Heart right ventricle (tissue), 16 donors: ENCODE data around the gene EFCAB6. TPM values are rescaled to one million over a fixed set of nuclear protein-coding genes. Genes with fewer than 3 reads are reported as not detected.

ENCODE experiments used
- ATAC-seq, 8 donors: fragments of 200-7000 bp; cut with Tn5 transposase; one replicate each; pipeline ENCODE4 v1.9.1; 2020; ENCODE audit warnings: mild to moderate bottlenecking in 8 of 8, moderate library complexity in 8 of 8, moderate number of reproducible peaks in 1 of 8
- DNase-seq, 2 donors: peaks; one replicate each; pipeline ENCODE4 v3.0.0-alpha.2; 2020
- H3K27ac ChIP-seq, 10 donors: fragments of 200-600 bp; sonication (generic) in 2 of 10; one replicate each; pipeline versions ENCODE4 v1.5.0 to v1.8.0; 2020 to 2022; ENCODE audit warnings: mild to moderate bottlenecking in 3 of 10
- H3K27me3 ChIP-seq, 7 donors: fragments of 200-600 bp; one replicate each; pipeline ENCODE4 v1.8.0; 2021 to 2022; ENCODE audit warnings: mild to moderate bottlenecking in 2 of 7
- H3K36me3 ChIP-seq, 9 donors: fragments of 200-600 bp; sonication (generic) in 1 of 9; one replicate each; pipeline versions ENCODE4 v1.5.0 to v1.8.0; 2020 to 2022; ENCODE audit warnings: mild to moderate bottlenecking in 2 of 9
- H3K4me1 ChIP-seq, 9 donors: fragments of 200-600 bp; sonication (generic) in 1 of 9; one replicate each; pipeline versions ENCODE4 v1.5.0 to v1.8.0; 2020 to 2022; ENCODE audit warnings: mild to moderate bottlenecking in 4 of 9
- H3K4me3 ChIP-seq, 10 donors: fragments of 200-600 bp; sonication (generic) in 2 of 10; one replicate each; pipeline versions ENCODE4 v1.5.0 to v1.8.0; 2020 to 2022; ENCODE audit warnings: mild to moderate bottlenecking in 7 of 10, moderate library complexity in 2 of 10
- H3K9me3 ChIP-seq, 11 donors: fragments of 200-600 bp in 10 of 11; sonication (generic) in 2 of 11; one replicate each; pipeline versions ENCODE4 v1.5.0 to v1.8.0; 2013 to 2022; ENCODE audit warnings: mild to moderate bottlenecking in 2 of 11, control low read depth in 1 of 11, moderate library complexity in 1 of 11
- CTCF ChIP-seq, 9 donors: fragments of 200-600 bp; sonication (generic) in 2 of 9; IDR thresholded peaks; one replicate each; pipeline versions ENCODE4 v1.5.0 to v1.8.0; 2021 to 2022; ENCODE audit warnings: antibody characterized with exemption in 9 of 9, mild to moderate bottlenecking in 5 of 9, moderate library complexity in 1 of 9
- WGBS, 2 donors: extraction: QIAGEN DNeasy Blood & Tissue Kit; methylation state at CpG; one replicate each; pipeline ENCODE4 v1.1.7; 2013; ENCODE audit warnings: inconsistent platforms in 1 of 2; 5-methylcytosine and 5-hydroxymethylcytosine counted together
- intact Hi-C, 10 donors: fragments of 100-400 bp; cut with DNase I; formaldehyde crosslinking; loops; one replicate each; pipeline versions ENCODE4 v1.11.1 to v1.14.2; 2022
- polyA plus RNA-seq, 2 donors: library from polyadenylated mRNA; stranded (reverse); fragments of 200-250 nt; gene quantifications; one replicate each; pipeline ENCODE4 v1.2.3, GENCODE V29; 2013
- total RNA-seq, 10 donors: library from RNA; stranded (reverse); fragmentation: NEBNext Ultra II Directional in 3 of 10; extraction: Animal tissue kit (Norgen Biotek cat#: 25700) in 3 of 10; gene quantifications; one replicate each; pipeline versions ENCODE4 v1.2.1 to v1.2.4, GENCODE V29; 2021 to 2023
- donor health status: Arrhythmogenic right ventricular cardiomyopathy.
- donor health status: ischemic (EF 13 %, LVEDD 7.1; RV severe dilation, severe dysfunction).
- donor health status: healthy with polysubstance abuse.
- donor health status: DM: no; HTN: yes; CAD: no.
- donor health status: DM: no; HTN: no; CAD: no.
- donor health status: ischemic (EF 25% LVEDD 6.9; RV normal size, moderate dysfunction).
- donor health status: ischemic (EF 25% LVEDD 5.7; RV mildly dilated, moderate dysfunction).
- donor health status: healthy.
- donor health status: DM: yes; HTN: yes; CAD: no.
- donor health status: Ischemic cardiomyopathy.
- donor health status: ischemic (EF 35%, LVEDD 5.7; RV mildly dilated, moderate dysfunction).
- donor health status: nonischemic (EF 11% LVEDD 7.7; RV severe dilation, severe dysfunction).
- donor health status: DM: yes; HTN: yes; CAD: no.
- donor health status: PGD.
- donor health status: ischemic (EF 29% LVEDD 5.4; RV normal size, mild dysfunction).
- donor health status: nonischemic (EF 23%, LVEDD 6.1; RV moderate dilation, normal function).

EFCAB6 gene
- total and polyA plus RNA-seq, 12 donors, result 0.25 to 4.3 (median 1.8) TPM

- H3K9me3 ChIP-seq, result no peaks in the 10 kb centered on the region
- H3K27ac ChIP-seq, result no peak overlapping the region
- no peak for TF ChIP-seq CTCF (IDR thresholded peaks at IDR 0.05)
- H3K36me3 ChIP-seq, result no peaks in the 10 kb centered on the region
- intact Hi-C loops, result no loop called here
- peaks cover 0 to 7% (median 0%) of the 10 kb centered on the region in 9 donors for H3K4me1 ChIP-seq
- DNase-seq, result no peak
- H3K27me3 ChIP-seq, result peaks cover 0 to 35% (median 14%) of the 10 kb centered on the region in 7 donors
- WGBS, 2 donors, result 60 to 72% methylated on average over 11 of the region's 11 CpGs
- H3K4me3 ChIP-seq, result no peak overlapping the region
- no peak for ATAC-seq
These were observed 34.9 kb upstream of the EFCAB6 start for GRCh38 chr22:43846966-43847365.

DNA sequence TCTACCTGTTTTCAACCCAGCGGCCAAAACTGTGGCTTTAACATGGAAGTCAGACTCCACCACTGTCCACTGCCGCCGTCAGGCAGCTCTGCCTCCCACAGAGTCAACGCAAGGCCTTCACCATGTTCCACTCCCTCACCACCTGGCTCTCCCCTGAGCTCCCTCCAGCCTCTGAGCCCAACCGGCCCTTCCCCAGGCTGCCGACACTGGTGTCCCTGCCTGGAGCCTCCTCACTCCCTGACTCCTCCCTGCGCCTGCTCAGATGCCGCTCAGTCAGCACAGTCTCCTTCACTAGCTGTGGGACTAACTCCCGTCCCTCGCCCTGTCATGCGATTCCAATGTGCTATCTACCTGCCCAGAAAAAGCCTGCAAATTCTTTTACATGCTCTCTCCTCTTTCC, 33.9 kb upstream of the EFCAB6 start:
- H3K27me3 ChIP-seq, result peaks cover 0 to 26% (median 6%) of the 10 kb centered on the region in 7 donors
- H3K4me3 ChIP-seq, result no peak overlapping the region
- intact Hi-C loops, result no loop called here
- H3K36me3 ChIP-seq, result no peaks in the 10 kb centered on the region
- 73 to 74% methylated on average over 11 of the region's 11 CpGs for WGBS, 2 donors
- TF ChIP-seq CTCF (IDR thresholded peaks at IDR 0.05), result no peak
- ATAC-seq (no peak), DNase-seq (no peak)
- H3K9me3 ChIP-seq, result no peaks in the 10 kb centered on the region
- peaks cover 0 to 7% (median 0%) of the 10 kb centered on the region in 9 donors for H3K4me1 ChIP-seq
- no peak overlapping the region for H3K27ac ChIP-seq

GRCh38 chr22:43844560-43845545, 32.7 kb upstream of the EFCAB6 start:
- no peak for ATAC-seq
- TF ChIP-seq CTCF (IDR thresholded peaks at IDR 0.05), result no peak
- H3K4me1 ChIP-seq, result peaks cover 0 to 7% (median 0%) of the 10 kb centered on the region in 9 donors
- H3K27ac ChIP-seq, result no peak overlapping the region
- H3K27me3 ChIP-seq, result peaks cover 0 to 19% (median 0%) of the 10 kb centered on the region in 7 donors
- WGBS, 2 donors, result 74 to 78% methylated on average over 31 of the region's 31 CpGs
- H3K9me3 ChIP-seq, result no peaks in the 10 kb centered on the region
- no peak for DNase-seq
- no peaks in the 10 kb centered on the region for H3K36me3 ChIP-seq
- intact Hi-C loops, result no loop called here
- no peak overlapping the region for H3K4me3 ChIP-seq

GRCh38 chr22:43843783-43844530, 31.9 kb upstream of the EFCAB6 start:
- WGBS, 2 donors, result 83 to 88% methylated on average over 21 of the region's 21 CpGs
- no peak for TF ChIP-seq CTCF (IDR thresholded peaks at IDR 0.05)

More at GRCh38 chr22:43843783-43844530, 31.9 kb upstream of the EFCAB6 start:
- Histone ChIP-seq H3K4me3 (no peak overlapping the region), H3K27me3 (peaks cover 0 to 19% (median 0%) of the 10 kb centered on the region in 7 donors), H3K4me1 (peaks cover 0 to 7% (median 0%) of the 10 kb centered on the region in 9 donors), H3K27ac (no peak overlapping the region), H3K36me3 (no peaks in the 10 kb centered on the region), H3K9me3 (no peaks in the 10 kb centered on the region)
- ATAC-seq, result no peak
- no peak for DNase-seq
- intact Hi-C loops, result no loop called here
